ENCODE measurements around the gene DAP.

DNA sequence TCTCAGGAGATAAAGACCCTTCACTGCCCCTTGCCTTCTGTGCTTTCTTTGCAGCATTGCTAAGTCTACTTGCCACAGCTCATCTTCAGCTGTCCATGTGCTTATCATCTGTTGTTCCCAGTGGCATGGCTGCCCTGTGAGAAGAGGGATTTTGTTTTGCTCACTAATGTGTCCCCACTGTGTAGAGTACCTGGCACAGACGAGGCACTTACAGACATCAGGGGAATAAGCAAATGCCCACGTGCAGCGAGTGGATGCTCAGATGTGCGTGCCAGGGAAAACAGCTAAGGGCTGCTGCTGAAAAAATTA is 31.0 kb downstream of the DAP start:
- no peak for TF ChIP-seq CTCF (IDR thresholded peaks at IDR 0.05; ENCODE audit: borderline replicate concordance, extremely low read depth, low read length, poor library complexity, severe bottlenecking)
- TF ChIP-seq EZH2 (IDR thresholded peaks at IDR 0.05; ENCODE audit: borderline replicate concordance, low read depth, low read length, severe bottlenecking), result no peak
